Immature natural killer cell (primary cell): ENCODE measurements around the gene ITGAL. TPM values are rescaled to one million over a fixed set of nuclear protein-coding genes. Genes with fewer than 3 reads are reported as not detected.
"Not testable (repeated sequence)": the region's sequence is repeated elsewhere in the genome, so short reads cannot be mapped to it uniquely, and the experiment has no call there.

Source experiments
- DNase-seq, 3 donors: peaks; one replicate each; pipeline ENCODE4 v3.0.0; 2022; ENCODE audit warnings: mixed read lengths in 1 of 3
- H3K27ac Mint-ChIP-seq, 6 donors: one replicate each; pipeline ENCODE4 v1.8.0; 2020; ENCODE audit warnings: mixed read lengths in 6 of 6, mild to moderate bottlenecking in 5 of 6, inconsistent platforms in 4 of 6, moderate library complexity in 3 of 6
- H3K27me3 Mint-ChIP-seq, 3 donors: one replicate each; pipeline ENCODE4 v1.8.0; 2020 to 2021; ENCODE audit warnings: low read depth in 3 of 3, mild to moderate bottlenecking in 3 of 3, mixed read lengths in 3 of 3, moderate library complexity in 3 of 3, inconsistent platforms in 1 of 3
- H3K36me3 Mint-ChIP-seq, 3 donors: one replicate each; pipeline ENCODE4 v1.8.0; 2020; ENCODE audit warnings: mixed read lengths in 3 of 3, inconsistent platforms in 2 of 3, mild to moderate bottlenecking in 2 of 3
- H3K4me1 Mint-ChIP-seq, 2 donors: one replicate each; pipeline ENCODE4 v1.8.0; 2020; ENCODE audit warnings: inconsistent platforms in 2 of 2, mild to moderate bottlenecking in 2 of 2, mixed read lengths in 2 of 2, moderate library complexity in 1 of 2
- H3K4me3 Mint-ChIP-seq, 5 donors: one replicate each; pipeline ENCODE4 v1.8.0; 2020; ENCODE audit warnings: mild to moderate bottlenecking in 5 of 5, mixed read lengths in 5 of 5, inconsistent platforms in 3 of 5, moderate library complexity in 3 of 5
- H3K9me3 Mint-ChIP-seq, 6 donors: one replicate each; pipeline ENCODE4 v1.8.0; 2020; ENCODE audit warnings: mild to moderate bottlenecking in 6 of 6, mixed read lengths in 6 of 6, inconsistent platforms in 4 of 6, moderate library complexity in 3 of 6
- polyA plus RNA-seq, 3 donors: library from polyadenylated mRNA; unstranded; fragments of 300-500 nt; fragmentation: Illumina TruSeq; gene quantifications; one replicate each; pipeline ENCODE4 v1.2.3, GENCODE V29; 2021

The ITGAL gene
- polyA plus RNA-seq, 3 donors from 2014 or later = 218 to 488 (median 238) TPM

DNA sequence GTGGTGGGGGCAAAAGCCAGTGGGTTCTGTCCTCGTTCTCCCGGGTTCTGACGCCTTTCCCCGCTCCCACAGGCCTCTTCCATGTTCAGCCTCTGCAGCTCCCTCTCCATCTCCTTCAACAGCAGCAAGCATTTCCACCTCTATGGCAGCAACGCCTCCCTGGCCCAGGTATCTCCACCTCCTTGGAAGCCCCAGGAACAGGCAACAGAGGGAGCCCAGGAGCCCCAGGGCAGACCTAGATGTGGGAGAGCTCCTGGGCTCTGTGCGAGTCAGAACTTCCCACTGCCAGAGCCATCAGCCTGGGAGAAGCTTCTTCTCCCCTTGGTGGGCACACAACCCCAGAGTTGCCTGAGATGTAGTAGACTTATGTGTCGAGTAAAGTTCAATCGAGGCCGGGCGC is 46.0 kb downstream of the ITGAL start:
- Mint-ChIP-seq H3K4me1 (peaks cover 29 to 32% of the 10 kb centered on the region in 2 donors), H3K27me3 (peaks cover 4 to 25% (median 24%) of the 10 kb centered on the region in 3 donors), H3K9me3 (no peaks in the 10 kb centered on the region), H3K4me3 (no peak overlapping the region), H3K36me3 (peaks cover 19 to 63% (median 42%) of the 10 kb centered on the region in 3 donors), H3K27ac (peak overlapping the region in 4 of 6 donors; percentile 21 to 61 (median 57))
- DNase-seq = no peak

DNA sequence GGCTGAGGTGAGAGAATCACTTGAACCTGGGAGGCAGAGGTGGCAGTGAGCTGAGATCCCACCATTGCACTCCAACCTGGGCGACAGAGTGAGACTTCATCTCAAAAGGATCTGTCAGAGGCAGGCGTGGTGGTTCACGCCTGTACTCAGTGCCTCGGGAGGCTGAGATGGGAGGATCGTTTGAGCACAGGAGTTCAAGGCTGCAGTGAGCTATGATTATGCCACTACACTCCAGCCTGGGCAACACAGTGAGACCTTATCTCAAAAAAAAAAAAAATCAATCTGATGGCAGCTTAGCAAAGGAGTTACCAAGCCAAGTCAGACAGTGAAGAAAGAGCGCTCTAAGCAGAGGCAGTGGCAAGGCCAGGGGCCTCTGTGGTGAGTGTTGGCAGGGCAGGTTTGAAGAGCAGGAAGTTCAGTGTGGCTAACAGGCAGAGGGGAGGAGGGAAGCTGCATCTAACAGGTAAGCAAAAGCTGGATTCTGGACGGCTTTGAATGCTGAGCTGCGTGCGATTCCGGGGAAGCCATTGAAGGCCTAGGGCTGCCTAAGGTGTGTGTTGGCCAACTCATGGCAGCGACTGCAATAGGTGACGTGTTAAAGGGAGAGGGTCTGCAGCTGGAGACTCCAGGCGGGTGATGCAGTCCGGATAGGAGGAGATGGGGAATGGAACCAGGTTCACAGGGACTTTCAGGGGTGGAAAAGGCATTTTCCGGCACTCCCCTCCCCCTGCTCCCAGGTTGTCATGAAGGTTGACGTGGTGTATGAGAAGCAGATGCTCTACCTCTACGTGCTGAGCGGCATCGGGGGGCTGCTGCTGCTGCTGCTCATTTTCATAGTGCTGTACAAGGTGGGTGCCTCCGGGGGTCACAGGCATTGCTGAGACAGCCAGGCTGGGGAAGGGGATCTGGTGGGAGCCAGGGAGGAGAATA is 46.8 kb downstream of the ITGAL start:
- Mint-ChIP-seq H3K4me3 (peak overlapping the region in 1 of 5 donors; percentile 25), H3K9me3 (no peaks in the 10 kb centered on the region), H3K36me3 (peaks cover 19 to 60% (median 38%) of the 10 kb centered on the region in 3 donors), H3K27me3 (peaks cover 4 to 28% (median 26%) of the 10 kb centered on the region in 3 donors), H3K4me1 (peaks cover 27 to 28% of the 10 kb centered on the region in 2 donors), H3K27ac (peak overlapping the region; percentile 44 to 82 (median 63))
- no peak for DNase-seq

GRCh38 chr16:30521476-30521872 is 48.9 kb downstream of the ITGAL start:
- Mint-ChIP-seq H3K27me3 (peaks cover 3 to 23% (median 20%) of the 10 kb centered on the region in 3 donors), H3K4me1 (peaks cover 26 to 28% of the 10 kb centered on the region in 2 donors), H3K27ac (peak overlapping the region in 2 of 6 donors; percentile 44 to 81), H3K36me3 (peaks cover 8 to 48% (median 29%) of the 10 kb centered on the region in 3 donors), H3K9me3 (no peaks in the 10 kb centered on the region), H3K4me3 (no peak overlapping the region)
- no peak for DNase-seq

DNA sequence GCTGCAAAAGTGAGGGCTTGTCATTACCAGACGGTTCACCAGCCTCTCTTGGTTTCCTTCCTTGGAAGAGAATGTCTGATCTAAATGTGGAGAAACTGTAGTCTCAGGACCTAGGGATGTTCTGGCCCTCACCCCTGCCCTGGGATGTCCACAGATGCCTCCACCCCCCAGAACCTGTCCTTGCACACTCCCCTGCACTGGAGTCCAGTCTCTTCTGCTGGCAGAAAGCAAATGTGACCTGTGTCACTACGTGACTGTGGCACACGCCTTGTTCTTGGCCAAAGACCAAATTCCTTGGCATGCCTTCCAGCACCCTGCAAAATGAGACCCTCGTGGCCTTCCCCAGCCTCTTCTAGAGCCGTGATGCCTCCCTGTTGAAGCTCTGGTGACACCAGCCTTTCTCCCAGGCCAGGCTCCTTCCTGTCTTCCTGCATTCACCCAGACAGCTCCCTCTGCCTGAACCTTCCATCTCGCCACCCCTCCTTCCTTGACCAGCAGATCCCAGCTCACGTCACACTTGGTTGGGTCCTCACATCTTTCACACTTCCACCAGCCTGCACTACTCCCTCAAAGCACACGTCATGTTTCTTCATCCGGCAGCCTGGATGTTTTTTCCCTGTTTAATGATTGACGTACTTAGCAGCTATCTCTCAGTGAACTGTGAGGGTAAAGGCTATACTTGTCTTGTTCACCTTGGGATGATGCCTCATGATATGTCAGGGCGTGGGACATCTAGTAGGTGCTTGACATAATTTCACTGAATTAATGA is 49.5 kb downstream of the ITGAL start:
- peaks cover 8 to 44% (median 27%) of the 10 kb centered on the region in 3 donors for H3K36me3 Mint-ChIP-seq
- H3K9me3 Mint-ChIP-seq = no peaks in the 10 kb centered on the region
- peaks cover 1 to 20% (median 18%) of the 10 kb centered on the region in 3 donors for H3K27me3 Mint-ChIP-seq
- peak overlapping the region in 5 of 6 donors; percentile 2 to 82 (median 44) for H3K27ac Mint-ChIP-seq
- H3K4me3 Mint-ChIP-seq = peak overlapping the region in 2 of 5 donors; percentile 14 to 36
- DNase-seq = no peak
- H3K4me1 Mint-ChIP-seq = peaks cover 26 to 28% of the 10 kb centered on the region in 2 donors

DNA sequence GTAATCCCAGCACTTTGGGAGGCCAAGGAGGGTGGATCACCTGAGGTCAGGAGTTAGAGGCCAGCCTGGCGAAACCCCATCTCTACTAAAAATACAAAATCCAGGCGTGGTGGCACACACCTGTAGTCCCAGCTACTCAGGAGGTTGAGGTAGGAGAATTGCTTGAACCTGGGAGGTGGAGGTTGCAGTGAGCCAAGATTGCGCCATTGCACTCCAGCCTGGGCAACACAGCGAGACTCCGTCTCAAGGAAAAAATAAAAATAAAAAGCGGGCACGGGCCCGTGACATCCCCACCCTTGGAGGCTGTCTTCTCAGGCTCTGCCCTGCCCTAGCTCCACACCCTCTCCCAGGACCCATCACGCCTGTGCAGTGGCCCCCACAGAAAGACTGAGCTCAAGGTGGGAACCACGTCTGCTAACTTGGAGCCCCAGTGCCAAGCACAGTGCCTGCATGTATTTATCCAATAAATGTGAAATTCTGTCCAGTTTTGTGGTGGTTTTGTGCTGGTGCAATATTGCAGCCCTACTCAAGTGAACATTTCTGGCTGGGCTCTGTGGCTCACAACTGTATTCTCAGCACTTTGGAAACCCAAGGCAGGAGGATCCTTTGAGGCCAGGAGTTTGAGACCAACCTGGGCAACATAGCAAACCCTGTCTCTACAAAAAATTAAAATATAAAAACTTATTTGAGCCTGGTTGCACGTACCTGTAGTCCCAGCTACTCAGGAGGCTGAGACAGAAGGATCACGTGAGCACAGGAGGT is 50.3 kb downstream of the ITGAL start:
- Mint-ChIP-seq H3K4me3 (peak overlapping the region in 1 of 5 donors; percentile 36), H3K27ac (peak overlapping the region in 3 of 6 donors; percentile 1 to 44 (median 29)), H3K27me3 (peaks cover 1 to 20% (median 18%) of the 10 kb centered on the region in 3 donors), H3K36me3 (peaks cover 8 to 37% (median 27%) of the 10 kb centered on the region in 3 donors), H3K4me1 (peaks cover 29 to 36% of the 10 kb centered on the region in 2 donors)
- not testable (repeated sequence) for DNase-seq, H3K9me3 Mint-ChIP-seq

DNA sequence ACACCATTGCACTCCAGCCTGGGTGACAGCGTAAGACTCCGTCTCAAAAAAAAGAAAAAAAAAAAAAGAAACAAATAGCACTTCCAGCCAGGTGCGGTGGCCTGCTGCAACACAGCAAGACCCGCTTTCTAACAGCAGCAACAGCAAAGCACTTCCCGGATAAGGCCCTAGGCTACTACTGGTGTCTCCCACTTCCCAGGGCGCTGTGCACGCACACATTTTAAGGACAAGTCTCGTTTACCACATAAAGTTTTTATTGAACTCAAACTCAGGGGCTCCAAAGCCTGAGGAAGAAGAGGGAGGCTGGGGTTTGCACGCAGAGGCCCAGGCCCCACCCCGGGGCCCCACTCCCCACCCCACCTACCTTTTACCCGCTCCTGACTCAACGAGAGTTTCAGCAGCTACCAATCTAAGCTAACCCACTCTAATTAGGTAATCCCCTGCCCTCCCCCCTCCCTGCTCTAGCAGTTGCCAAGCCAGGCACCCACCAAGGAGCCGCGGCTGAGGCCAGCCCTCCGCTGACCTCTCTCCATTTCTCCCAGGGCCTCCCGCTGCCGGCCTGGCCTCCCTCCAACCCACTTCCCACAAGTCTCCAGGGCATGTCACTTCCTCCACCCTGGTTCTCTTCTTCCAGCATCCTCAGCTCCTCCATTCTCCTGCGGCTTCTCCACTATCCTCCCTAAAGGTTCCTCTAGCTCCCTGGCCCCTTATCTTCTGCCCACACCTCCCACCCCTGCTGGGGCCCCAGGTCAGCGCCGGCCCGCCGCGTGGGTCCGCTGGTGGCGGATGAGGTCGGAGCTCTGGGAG is 51.4 kb downstream of the ITGAL start:
- H3K4me3 Mint-ChIP-seq = peak overlapping the region in 1 of 5 donors; percentile 52
- no peak overlapping the region for H3K27ac Mint-ChIP-seq
- peaks cover 8 to 28% (median 22%) of the 10 kb centered on the region in 3 donors for H3K36me3 Mint-ChIP-seq

GRCh38 chr16:30524575-30525568 is 52.3 kb downstream of the ITGAL start:
- Mint-ChIP-seq H3K4me1 (peaks cover 26 to 35% of the 10 kb centered on the region in 2 donors), H3K36me3 (peaks cover under 1 to 20% (median 13%) of the 10 kb centered on the region in 3 donors), H3K27ac (no peak overlapping the region), H3K4me3 (peak overlapping the region in 4 of 5 donors; percentile 14 to 52 (median 28)), H3K9me3 (no peaks in the 10 kb centered on the region), H3K27me3 (peaks cover 1 to 17% (median 11%) of the 10 kb centered on the region in 3 donors)
- DNase-seq = no peak

More for the DNA sequence above, 51.4 kb downstream of the ITGAL start:
- Mint-ChIP-seq H3K4me1 (peaks cover 30 to 43% of the 10 kb centered on the region in 2 donors), H3K27me3 (peaks cover 1 to 20% (median 18%) of the 10 kb centered on the region in 3 donors), H3K9me3 (no peaks in the 10 kb centered on the region)
- no peak for DNase-seq

DNA sequence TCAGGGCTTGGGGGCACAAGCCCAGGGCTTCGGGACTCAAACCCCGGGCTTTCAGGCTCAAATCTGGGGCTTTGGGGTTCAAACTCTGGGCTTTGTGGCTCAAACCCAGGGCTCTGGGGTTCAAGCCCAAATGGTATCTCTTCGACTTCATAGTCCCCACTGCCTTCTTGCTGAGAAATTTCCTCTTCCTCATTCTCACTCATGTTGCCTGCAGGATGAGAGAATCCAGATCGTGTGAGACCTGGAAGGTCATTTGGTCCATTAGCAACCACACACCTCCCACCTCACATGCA is 53.2 kb downstream of the ITGAL start:
- no peak for DNase-seq
- H3K36me3 Mint-ChIP-seq = peaks cover 0 to 13% (median 9%) of the 10 kb centered on the region in 3 donors
- peak overlapping the region in 5 of 6 donors; percentile 59 to 83 (median 66) for H3K27ac Mint-ChIP-seq
- peak overlapping the region; percentile 84 to 89 (median 86) for H3K4me3 Mint-ChIP-seq
- peaks cover 26 to 34% of the 10 kb centered on the region in 2 donors for H3K4me1 Mint-ChIP-seq
- H3K9me3 Mint-ChIP-seq = no peaks in the 10 kb centered on the region
- H3K27me3 Mint-ChIP-seq = peaks cover 2 to 13% (median 4%) of the 10 kb centered on the region in 3 donors

- H3K27ac Mint-ChIP-seq = peak within 1 kb of the TSS; percentile 80 to 89 (median 83)
- H3K36me3 Mint-ChIP-seq = peaks cover 0 to 12% (median 9%) of the 10 kb centered on the region in 3 donors
- H3K4me3 Mint-ChIP-seq = peak within 1 kb of the TSS; percentile 86 to 89 (median 87)
- peak in 2 of 3 donors; percentile 26 to 52 for DNase-seq
- H3K9me3 Mint-ChIP-seq = no peaks in the 10 kb centered on the region
- peaks cover 2 to 12% (median 4%) of the 10 kb centered on the region in 3 donors for H3K27me3 Mint-ChIP-seq
- peaks cover 26 to 34% of the 10 kb centered on the region in 2 donors for H3K4me1 Mint-ChIP-seq
These were observed 53.7 kb downstream of the ITGAL start, which contains the start of gene ZNF768 for GRCh38 chr16:30526137-30526822. TSS of gene ZNF768 (minus strand) at chr16:30526566. CDS start at chr16:30526413, 153 bp downstream.

GRCh38 chr16:30526823-30527634 is 54.5 kb downstream of the ITGAL start:
- H3K27me3 Mint-ChIP-seq = peaks cover 2 to 6% (median 4%) of the 10 kb centered on the region in 3 donors
- peaks cover 22 to 27% of the 10 kb centered on the region in 2 donors for H3K4me1 Mint-ChIP-seq
- no peaks in the 10 kb centered on the region for H3K9me3 Mint-ChIP-seq
- peak overlapping the region; percentile 62 to 89 (median 82) for H3K27ac Mint-ChIP-seq
- DNase-seq = peak; percentile 87 to 89 (median 87)
- H3K36me3 Mint-ChIP-seq = peaks cover 4 to 5% (median 5%) of the 10 kb centered on the region in 3 donors
- H3K4me3 Mint-ChIP-seq = peak overlapping the region; percentile 73 to 87 (median 84)
